NCI-H2196 treated with DMSO at 0.1 percent for 48 hours (cell line): ENCODE measurements around the gene SORBS2.

Source experiments
- DNase-seq: peaks from one replicate; lab custom pipeline; 2025; ENCODE audit not compliant: unreplicated experiment; lab: John Stamatoyannopoulos, UW

Gene SORBS2

DNA sequence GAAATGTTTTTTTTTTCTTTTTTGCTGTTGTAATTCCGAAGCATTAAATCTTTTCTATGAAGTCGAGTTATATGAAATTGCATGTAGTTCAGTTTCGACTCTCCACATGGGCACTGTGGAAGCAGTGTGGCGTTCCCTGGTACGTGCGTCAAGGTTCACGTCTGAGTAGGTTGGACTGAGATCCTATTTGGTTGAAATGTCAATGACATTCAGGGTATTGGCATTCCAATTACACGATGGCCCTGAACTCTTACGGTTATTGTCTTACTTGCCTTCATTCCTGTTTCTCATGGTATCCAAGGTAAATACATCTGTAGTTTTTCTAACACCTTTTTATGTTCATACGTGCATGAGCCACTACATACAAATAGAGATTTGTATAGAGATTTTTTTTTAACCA, 128.8 kb downstream of the SORBS2 start:
- DNase-seq: no peak

DNA sequence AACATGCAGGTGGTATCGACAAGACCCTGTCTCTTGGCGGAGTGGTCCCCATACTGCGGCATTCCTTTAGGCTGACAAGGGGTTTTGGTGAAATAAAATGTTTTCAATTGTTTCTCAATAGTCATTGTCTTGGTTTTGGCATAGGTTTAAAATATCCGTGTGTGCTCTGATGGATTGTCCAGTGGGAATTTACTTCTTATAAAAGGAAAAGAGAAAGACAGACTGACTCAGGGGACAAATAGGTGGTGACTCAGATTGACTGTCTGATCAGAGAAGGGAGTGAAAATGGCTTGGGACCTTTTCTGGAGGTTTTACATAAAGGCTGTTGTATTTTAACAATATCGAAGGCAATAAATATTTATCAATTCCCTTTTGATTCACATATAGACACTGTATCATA, 129.8 kb downstream of the SORBS2 start:
- no peak for DNase-seq

DNA sequence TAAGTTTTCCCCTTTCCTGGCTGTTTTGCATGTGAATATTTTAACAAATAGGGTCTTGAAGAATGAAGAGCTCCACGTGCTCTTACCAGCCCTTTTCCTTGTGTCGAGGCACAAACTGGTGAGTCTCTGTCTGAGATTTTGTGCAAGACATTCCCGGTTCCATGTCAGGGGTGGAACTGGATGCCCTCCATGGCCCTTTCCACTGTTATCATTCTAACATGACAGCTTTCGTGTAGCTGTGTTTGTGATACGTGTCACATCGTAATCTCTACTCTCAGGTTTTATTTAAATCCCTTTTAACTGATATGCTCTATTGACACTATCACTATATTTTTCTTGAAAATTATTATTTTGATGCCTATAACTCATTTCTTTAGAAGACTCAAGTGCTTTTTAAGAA, 130.4 kb downstream of the SORBS2 start:
- no peak for DNase-seq

DNA sequence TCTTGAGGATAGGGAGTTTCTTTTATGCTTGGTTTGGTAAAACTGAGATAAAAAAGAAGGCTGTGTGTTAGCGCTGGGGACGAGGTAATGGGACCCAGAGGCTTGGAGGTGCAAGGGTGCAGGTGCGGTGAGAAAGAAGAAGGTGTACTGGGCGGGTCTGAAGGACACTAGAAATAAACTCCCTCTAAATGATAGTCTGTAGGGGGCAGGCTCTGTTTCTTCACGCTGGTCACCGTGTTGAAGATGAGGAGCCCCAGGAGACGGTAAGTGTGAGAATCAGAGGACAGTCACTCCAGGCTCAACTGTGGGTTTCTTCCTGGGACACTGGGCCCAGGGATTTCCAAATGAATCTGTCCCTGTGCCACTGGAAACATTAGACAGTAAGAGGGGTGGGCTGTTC, 131.4 kb downstream of the SORBS2 start:
- DNase-seq: no peak

DNA sequence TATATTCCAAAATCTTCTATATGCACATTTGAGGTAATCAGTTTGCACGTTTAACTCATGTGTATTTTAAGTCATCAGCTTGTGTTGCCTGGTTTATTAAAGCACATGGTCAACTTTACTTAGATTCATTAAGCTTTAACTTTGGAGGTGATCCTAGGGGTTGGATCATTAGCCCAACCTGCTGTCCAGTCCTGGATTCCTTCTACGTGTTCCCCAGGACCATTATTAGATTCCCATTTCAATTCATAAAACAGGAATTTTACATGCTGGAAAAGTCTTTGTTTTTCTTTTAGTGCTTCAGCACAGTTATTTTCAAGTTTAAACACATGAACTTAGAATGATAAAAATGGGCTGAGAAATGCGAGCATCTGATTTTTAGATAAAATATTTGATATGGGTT, 132.5 kb downstream of the SORBS2 start:
- no peak for DNase-seq

DNA sequence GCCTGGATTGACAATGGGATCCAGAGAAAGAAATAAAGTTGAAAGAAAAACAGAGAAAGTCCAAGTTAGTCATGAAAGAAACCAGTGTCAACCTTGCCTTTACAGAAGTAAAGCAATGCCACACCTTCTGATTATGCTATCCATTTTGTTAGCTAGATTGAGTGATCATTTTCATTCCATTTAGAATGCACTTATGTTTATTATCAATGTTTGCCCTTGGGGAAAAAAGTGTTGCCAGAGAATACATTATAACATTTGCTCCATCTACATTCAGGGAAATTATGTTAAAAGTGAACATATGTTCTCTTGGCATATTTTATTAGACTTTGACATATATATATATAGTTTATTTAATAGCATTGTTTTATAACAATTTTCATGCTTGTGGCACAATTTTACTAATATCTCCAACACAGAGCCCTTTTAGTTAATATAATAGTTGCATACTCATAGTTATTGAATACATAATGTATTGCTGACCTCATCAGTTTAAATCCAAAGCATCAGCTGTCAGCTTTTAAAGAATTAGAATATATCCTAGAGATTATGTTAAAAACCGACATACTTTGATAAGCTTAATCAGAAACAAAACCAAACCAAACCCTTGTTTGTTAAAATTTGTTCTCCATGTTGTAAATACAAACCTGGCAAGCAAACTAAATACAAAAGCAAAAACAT, 134.2 kb downstream of the SORBS2 start:
- DNase-seq: no peak

DNA sequence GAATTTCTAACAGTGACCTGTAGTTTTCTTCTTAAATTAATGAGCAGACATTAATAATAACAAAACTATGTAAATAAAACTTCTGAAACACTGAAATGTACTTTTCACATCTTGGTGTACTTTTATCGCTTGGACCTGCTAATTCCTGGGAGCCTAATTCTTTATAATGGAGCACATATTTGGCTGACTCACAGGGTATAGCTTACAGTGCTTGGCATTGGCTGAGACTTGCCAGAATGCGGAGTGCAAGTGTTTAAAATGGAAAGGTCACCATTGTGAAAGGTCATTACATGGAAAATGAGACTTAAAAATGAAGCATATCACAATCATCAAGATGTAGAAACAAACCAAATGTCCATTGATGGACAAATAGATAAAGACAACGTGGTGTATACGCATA, 139.4 kb downstream of the SORBS2 start:
- no peak for DNase-seq

DNA sequence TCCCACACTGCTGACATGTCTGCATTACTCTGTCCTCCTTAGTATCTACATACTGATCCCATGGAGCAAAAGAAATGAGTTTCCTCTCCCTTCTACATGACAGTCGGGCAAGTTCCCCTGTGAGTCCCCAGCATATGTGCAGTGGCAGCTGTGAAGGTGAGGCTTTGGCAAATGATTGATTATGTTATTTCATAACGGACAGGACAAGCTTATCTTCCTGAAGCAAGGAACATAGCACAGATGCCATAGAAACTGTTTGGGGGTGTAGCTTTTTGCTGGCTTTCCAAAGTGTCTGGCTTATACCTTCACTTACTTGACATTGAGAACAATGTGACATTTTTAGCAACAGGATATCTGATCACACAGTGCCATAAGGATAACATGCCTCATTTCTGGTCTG, 139.8 kb downstream of the SORBS2 start:
- DNase-seq: no peak

DNA sequence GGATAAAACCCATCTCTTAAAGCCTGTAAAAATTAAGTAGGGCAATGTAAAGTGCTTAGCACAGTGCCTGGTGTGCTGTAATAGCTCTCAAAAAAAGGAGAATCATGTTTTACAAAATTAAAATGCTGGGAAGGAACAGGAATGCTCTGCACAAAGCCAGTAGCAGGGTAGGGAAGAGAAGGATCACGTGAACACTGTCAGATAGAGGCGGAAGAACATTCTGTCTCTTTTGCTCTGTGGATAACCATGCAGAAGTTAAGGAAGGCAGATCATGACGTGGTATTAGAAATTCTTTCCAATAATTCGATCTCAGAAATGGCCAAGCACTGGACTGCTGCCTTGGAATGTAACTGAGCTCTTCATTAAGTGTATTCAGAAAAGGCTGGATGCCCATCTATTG, 140.5 kb downstream of the SORBS2 start:
- DNase-seq: no peak

DNA sequence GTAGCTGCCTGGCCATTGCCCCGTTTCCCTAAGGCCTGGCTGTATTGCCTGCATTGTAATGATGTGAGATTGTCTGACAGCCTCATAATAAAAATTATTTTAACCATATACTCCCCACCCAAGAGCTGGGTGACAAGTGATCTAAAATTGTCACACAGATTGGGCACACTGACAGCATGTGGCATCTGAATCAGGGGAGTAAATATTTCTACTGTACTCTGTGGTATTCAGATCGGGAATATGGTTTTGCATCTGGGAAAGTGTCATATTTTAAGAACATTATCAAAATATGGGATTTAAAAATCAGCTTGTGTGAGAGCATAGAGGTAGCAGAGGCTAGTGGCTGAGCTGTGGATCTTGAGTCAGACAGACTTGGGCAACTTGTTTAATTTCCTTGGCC, 140.9 kb downstream of the SORBS2 start:
- DNase-seq: no peak

DNA sequence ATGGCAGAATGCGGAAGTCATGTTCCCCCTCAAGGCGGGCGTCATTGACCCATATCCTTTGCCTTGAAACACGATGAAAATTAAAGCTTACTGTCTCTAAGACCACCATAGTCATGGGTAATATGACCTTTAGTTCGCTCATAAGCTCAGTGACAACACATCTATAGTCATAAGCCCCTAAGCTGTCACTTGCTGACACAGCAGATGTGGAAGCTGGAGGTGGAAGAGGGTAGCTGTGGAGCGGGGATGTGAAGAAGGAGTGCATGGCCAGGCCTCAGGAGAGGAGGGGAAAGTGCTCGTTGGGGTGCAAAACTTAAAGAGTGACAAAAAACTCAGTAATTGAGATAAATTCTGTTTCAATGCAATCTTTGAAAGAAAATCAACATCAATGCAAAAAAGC, 142.7 kb downstream of the SORBS2 start:
- no peak for DNase-seq

DNA sequence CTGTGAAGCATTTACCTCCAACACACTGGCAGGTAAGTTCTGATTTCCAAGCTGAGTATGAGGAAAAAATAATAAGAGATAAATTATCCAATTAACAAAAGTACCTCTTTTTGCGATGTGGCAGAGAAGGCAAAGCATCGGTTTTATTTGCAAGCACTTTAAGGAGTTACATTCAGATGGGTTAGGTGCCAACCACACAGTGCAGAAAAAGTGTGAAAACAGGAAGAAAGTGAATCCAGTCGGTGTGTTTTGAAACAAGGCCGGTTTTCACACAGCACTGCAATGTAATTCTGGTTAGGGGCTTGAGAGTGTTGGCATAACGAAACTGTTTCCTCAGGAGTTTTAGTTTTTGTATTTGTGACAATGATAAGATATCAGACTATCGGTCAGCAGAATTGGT, 145.8 kb downstream of the SORBS2 start:
- no peak for DNase-seq

DNA sequence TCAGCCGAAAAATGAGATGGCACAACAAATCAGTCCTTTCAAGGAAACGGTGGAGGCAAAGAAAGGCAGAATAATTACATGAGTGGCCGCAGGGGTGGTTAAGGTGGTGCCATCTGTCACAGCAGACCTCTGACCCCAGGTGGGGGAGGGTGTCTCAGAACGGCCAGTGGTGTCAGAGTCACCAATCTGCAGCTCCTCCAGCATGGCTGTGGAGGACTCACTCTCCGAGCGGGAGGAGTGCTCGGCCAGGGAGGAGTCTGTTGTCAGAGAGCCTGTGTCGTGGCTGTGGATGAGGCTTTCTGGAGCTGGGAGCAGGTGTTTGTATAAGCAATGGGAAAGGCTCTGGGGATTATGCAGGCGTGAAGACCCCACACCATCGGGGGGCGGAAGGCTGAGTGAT, 146.3 kb downstream of the SORBS2 start:
- no peak for DNase-seq

DNA sequence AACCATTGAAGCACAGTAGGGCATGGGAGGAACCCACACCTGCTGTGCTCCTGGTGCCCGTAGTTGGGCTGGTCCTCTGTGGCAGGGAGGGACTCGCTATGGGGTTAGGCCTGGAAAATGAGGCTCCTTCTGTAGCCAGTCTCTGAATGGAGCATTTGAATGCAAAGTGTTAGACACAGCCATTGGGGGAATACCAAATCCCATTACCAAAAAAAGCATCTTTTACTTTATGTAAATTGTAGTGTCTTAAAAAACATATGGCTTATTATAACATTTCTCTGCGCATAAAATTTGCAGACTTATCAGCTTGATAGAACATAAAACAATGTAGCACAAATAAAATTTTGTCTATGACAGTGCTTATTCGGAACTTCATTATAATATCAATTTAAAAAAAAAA, 147.5 kb downstream of the SORBS2 start:
- DNase-seq: no peak

DNA sequence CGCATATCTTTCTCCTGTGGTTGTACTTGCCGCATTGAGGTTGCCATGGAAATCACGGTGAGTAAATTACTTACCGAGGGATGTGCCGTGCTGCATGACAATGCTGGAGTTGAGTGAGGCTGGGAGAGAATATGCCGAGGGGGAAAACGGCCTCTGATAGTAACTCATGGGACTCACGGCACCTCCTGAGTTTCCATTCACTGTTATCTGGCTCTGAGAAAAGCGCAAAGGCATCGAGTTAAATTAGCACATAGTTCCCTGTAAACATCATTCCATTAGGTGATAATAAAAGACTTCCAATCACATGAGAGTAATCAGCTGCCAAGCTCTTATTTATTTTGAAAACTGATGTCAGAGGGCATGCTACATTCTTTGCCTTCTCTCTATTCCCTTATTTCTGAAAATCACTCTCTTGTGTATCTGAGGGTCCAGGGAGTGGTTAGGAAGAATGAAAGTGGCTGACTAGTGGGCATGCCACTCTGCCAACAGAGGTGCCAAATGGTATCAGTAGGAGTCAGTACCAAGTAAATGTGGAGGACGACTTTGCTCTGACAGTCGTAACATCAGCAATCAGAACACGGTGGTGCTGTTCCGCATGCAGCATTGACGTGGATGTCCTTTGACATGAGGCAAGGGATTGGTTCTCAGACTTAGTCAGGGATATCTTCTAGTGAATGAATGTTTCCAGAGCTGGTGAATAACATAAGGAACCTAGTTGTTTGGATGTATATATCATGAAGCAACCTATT, 149.8 kb downstream of the SORBS2 start:
- DNase-seq: no peak

DNA sequence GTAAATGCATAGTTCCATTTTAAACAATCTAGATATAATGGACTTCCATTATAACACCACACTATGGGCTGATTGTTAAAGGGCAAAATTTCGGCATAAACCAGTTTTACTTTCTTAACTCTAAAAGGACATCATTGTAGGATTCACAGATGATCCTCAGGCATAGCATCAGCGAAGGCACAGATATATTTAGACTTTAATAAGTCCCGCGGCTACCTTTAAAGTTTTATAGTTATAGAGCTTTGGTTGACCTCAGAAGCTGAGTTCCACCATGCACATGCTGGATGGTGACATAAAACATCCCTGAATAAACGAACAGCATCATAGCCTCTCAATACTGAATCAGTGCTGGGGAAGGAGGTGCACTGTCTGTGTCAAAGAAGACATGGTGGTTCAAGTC, 151.7 kb downstream of the SORBS2 start:
- no peak for DNase-seq

DNA sequence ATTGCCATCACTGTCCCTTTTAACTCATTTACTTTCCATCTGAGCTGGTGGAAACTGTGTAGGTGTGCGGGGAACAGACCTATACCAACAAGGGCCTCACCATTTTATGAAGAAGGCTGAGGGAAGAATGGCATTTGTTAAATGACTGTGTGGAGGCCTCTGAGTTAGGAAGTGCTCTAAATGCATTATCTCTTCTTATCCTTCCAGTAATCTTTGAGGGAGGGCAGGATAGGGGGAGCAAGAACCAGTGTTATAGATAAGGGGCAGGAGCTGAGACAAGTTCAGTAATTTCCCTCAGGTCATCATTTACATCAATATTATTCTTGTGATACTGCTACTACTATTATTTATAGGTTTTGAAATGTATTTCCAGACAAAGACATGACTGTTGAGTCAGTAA, 154.3 kb downstream of the SORBS2 start:
- DNase-seq: no peak

DNA sequence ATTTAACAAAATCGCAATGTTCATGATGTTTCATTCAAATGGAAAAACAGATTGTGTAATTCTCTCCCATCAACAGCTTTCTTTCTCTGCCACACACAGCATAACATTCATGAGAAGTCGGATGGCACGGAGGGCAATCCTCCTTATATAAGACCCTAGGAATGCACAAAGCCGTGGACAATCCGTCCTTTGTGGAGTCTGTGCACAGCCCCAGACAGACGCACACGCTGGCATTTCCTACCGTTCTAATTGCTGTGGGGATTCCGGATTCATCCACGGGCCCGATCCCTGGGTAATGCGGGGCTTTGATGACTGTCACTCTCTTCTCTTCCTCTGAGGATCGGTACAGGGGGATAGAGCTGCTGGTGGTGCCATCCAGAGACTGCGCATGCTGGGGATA, 154.8 kb downstream of the SORBS2 start:
- no peak for DNase-seq

DNA sequence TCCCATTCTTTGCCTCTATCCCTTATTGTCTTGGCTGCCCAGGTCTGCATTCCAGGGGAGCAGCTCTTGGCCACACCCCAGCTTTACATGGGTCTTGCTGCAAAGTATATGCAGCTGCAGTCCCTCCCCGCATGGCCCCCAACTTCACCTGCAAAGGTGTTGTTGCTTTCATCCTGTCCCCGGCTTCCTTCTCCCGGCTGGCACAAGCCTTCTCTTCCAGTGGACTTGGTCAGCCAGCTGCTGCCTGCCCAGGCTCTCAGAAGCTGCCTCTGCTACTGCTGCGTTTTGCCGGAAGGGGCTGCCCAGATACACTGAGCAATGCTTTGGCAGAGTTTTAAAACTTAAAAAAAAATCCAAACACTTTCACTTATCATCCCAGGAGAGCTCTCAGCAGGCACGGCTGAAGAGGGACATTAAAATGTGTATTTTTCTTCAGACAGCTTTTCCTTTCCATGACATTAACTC, 155.5 kb downstream of the SORBS2 start:
- DNase-seq: no peak

DNA sequence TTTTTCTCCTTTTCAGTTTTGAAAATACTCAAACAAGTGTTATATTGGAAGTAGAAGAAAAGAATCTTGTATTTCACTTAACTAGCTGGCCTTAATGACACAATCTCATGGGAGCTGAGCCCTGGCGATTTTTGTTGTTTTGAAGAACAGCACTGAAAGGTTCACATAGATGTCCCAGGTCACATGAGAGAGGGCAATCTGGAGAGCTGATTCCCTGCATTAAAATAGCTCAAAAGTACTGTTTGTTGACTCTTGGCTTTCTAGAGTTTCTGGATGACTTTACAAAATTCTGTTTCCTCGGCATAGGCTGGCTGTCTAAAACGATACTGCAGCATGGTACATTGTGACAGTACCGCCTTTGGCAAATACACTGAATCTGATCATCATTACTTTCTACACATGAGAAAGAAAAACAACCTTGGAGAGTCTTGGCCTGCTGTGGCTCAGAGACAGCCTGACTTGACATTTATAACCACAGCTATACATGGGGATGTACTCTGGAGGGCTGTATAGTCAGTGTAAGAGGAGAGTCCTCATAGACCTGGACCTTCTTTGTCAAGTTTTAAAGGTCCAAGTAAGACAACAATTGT, 156.9 kb downstream of the SORBS2 start:
- no peak for DNase-seq

DNA sequence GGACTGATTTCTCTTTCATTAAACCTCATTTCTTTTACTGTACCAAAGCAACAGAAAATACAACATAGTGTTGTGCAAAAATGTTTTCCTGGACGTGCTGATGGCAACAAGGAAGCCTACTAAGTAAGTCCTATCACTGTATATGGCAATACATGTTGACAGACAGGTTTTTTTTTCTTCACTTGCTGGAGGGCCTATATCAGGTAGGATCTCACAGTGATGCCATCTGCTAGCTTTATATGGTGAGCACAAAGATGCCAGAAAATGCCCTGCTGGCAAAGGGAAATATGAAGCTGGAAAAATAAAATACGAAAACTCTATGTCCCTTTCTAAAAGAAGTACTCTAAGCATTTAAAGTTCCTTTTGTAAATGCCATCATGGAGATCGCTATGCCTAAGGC, 157.7 kb downstream of the SORBS2 start:
- DNase-seq: no peak

DNA sequence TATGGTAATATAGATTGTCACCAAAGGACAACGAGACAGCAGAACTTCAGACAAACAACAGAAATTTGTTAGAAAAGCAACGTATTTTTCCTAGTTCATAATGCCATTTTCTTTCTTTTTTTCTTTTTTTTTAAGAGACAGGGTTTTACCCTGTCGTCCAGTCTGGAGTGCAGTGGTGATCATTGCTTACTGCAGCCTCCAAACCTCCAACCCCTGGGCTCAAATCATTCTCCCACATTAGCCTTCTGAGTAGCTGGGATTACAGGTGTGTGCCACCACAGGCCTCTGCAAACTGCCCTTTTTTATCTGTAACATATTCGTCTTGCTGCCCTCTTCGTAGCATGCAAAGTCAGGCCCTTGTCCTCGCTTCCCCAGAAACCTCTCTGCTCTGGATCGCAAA, 160.1 kb downstream of the SORBS2 start:
- DNase-seq: no peak
